Effector memory CD4-positive, alpha-beta T cell (primary cell): ENCODE measurements around the gene SP8.
A peak's percentile ranks its signal among the peaks of the same experiment; 100 is the strongest.

Source experiments
- DNase-seq, 3 donors: peaks; one replicate each; pipeline ENCODE4 v3.0.0-alpha.2; 2020
- H3K27ac ChIP-seq: 2 replicates; pipeline ENCODE4 v1.7.0; 2013; ENCODE audit warnings: mild to moderate bottlenecking, low read length, moderate library complexity; ENCODE audit not compliant: insufficient read depth, poor library complexity, severe bottlenecking
- H3K27me3 ChIP-seq: replicated peaks from 2 replicates; pipeline ENCODE4 v1.7.0; 2013; ENCODE audit warnings: mild to moderate bottlenecking, low read length; ENCODE audit not compliant: insufficient read depth, control insufficient read depth, poor library complexity, severe bottlenecking
- H3K36me3 ChIP-seq: 2 replicates; pipeline ENCODE4 v1.7.0; 2013; ENCODE audit warnings: mild to moderate bottlenecking, low read length, moderate library complexity; ENCODE audit not compliant: control insufficient read depth, insufficient read depth
- H3K4me1 ChIP-seq: 2 replicates; pipeline ENCODE4 v1.7.0; 2013; ENCODE audit warnings: low read length, mild to moderate bottlenecking; ENCODE audit not compliant: control insufficient read depth, insufficient read depth, poor library complexity, severe bottlenecking
- H3K4me3 ChIP-seq: 2 replicates; pipeline ENCODE4 v1.7.0; 2013; ENCODE audit warnings: low read length, low read depth, mild to moderate bottlenecking; ENCODE audit not compliant: insufficient read depth, poor library complexity, severe bottlenecking
- H3K9me3 ChIP-seq: 2 replicates; pipeline ENCODE4 v1.7.0; 2013; ENCODE audit warnings: mild to moderate bottlenecking, low read length, moderate library complexity; ENCODE audit not compliant: control insufficient read depth

The SP8 gene

DNA sequence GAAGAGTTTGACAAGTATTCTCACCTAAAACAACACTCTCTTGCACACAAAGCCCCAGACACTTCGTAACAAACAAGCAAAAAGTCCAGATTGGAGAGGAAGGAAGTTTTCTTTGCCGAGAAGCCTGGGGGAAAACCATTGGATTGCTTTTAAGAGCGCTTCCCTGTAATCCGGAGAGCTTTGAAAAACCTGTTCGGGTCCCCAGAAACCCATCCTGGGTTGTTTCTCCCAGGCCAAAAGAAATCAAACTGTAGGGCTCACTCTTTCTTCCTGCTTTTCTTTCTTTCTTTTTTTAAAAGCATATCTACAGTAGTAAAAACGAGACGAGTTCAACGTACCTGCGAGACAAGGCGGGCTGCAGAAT, 655 bp downstream of the SP8 start:
- H3K27me3 ChIP-seq, result peaks cover 56% of the 10 kb centered on the region
- no peak for DNase-seq
- H3K27ac ChIP-seq, result no peak overlapping the region
- peaks cover 35% of the 10 kb centered on the region for H3K4me1 ChIP-seq
- no peaks in the 10 kb centered on the region for H3K36me3 ChIP-seq
- H3K4me3 ChIP-seq, result peak overlapping the region; percentile 29
- H3K9me3 ChIP-seq, result no peaks in the 10 kb centered on the region

DNA sequence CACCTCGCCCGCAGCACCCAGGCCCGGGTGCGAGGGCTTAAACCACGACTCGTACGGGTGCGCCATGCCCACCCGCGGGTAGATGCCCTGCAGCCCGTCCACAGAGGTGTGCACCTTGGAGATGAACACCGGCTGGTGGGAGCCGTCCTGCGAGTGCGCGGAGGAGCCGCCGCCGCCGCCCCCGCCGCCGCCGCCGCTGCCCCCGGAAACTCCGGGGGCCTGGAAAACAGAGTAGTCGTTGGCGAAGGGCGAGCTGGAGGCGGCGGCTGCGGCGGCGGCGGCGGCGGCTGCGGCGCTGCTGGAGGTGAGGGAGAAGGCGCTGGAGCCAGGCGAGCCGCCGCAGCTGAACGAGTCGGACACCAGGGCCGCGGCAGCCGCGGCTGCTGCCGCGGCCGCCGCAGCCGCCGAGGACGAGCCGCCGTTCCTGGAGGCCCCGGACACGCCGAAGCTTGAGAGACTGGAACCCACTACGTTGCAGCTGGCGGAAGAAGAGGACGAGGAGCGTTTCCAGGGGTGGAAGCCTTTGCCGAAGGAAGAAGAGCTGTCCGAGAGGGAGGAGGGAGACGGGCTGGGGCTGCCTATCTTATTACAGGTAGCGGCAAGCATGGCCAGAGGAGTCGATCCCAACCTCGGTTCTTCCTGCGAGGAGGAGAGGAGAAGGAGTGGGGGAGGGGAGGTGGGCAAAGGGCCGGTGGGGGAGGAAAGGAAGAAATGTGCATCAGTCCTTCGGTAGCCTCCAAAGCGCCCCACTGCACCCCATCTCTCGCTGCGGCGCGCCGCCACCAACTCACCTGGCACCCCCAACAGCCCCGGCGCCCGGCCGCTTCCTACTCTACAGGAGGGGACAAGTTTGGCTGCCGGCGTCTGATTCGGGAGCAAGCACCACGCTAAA, 1.3 kb downstream of the SP8 start:
- peaks cover 57% of the 10 kb centered on the region for H3K27me3 ChIP-seq
- no peak overlapping the region for H3K27ac ChIP-seq
- no peaks in the 10 kb centered on the region for H3K9me3 ChIP-seq
- no peak overlapping the region for H3K4me3 ChIP-seq
- H3K4me1 ChIP-seq, result peaks cover 35% of the 10 kb centered on the region
- H3K36me3 ChIP-seq, result no peaks in the 10 kb centered on the region
- DNase-seq, result no peak

DNA sequence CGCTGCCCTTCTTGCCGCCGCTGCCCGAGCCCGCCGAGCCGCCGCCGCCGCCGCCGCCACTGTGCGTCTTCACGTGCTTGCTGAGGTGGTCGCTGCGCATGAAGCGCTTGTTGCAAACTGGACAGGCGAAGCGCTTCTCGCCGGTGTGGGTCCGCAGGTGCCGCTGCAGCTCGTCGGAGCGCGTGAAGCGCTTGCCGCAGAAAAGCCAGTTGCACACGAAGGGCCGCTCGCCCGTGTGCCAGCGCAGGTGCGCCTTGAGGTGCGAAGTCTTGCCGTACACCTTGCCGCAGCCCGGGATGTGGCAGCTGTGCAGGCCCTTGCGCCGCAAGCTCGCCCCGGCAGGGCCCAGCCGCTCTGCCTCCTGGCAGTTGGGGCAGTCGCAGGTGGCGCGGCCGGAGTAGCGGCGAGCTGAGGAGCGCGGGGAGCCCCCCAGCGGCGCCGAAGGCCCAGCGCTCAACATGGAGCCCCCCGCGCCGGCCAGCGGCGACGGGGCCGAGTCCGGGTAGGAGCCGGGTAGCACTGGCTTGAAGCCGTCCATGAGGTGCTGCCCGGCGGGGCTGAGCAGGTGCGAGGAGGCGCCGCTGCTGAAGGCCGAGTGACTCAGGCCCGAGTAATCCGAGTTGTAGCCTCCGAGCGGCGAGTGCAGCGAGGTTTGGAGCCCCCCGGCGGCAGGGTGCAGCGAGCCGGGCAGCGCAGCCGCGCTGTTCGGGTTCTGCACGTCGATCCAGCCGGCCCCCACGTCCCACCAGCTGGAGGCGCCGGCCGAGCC, 2.1 kb downstream of the SP8 start:
- H3K9me3 ChIP-seq, result no peaks in the 10 kb centered on the region
- no peak overlapping the region for H3K27ac ChIP-seq
- peaks cover 64% of the 10 kb centered on the region for H3K27me3 ChIP-seq
- peaks cover 35% of the 10 kb centered on the region for H3K4me1 ChIP-seq
- H3K4me3 ChIP-seq, result no peak overlapping the region
- H3K36me3 ChIP-seq, result no peaks in the 10 kb centered on the region
- no peak for DNase-seq

DNA sequence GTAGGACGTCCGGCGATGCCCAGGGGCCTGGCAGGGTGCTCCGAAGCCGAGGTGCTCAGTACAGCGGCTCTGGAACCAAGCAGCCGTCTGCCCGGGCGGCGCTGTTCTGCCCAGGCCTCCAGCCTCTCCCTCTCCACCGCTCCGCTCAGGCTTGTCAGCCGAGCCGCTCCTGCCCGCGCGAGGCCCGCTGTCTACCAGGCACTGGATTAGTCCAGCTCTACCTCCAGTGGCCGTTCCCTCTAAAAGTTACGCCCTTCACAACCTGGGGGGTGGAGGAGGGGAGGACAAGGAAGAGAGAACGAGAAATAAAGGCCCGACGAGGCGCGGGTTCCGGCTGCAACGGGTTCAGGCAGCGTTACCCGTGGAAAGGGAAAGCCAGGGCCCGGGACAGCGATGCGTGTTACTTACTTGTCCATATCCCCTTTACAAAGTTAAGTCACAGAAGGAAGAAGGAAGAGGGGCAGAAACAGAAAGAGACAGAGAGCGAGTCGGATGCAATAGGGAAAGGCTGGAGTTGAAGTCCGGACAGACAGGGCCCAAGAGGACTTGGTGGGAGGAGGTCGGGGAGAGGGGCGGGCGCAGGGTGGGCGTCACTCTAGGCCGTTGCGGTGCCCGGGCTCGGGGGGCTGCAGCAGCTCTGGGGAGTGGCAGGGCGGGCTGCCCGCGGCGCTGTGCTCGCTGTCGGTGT, 2.8 kb downstream of the SP8 start:
- Histone ChIP-seq H3K27me3 (peaks cover 67% of the 10 kb centered on the region), H3K4me3 (no peak overlapping the region), H3K4me1 (peaks cover 35% of the 10 kb centered on the region), H3K36me3 (no peaks in the 10 kb centered on the region), H3K9me3 (no peaks in the 10 kb centered on the region), H3K27ac (no peak overlapping the region)
- DNase-seq, result no peak

DNA sequence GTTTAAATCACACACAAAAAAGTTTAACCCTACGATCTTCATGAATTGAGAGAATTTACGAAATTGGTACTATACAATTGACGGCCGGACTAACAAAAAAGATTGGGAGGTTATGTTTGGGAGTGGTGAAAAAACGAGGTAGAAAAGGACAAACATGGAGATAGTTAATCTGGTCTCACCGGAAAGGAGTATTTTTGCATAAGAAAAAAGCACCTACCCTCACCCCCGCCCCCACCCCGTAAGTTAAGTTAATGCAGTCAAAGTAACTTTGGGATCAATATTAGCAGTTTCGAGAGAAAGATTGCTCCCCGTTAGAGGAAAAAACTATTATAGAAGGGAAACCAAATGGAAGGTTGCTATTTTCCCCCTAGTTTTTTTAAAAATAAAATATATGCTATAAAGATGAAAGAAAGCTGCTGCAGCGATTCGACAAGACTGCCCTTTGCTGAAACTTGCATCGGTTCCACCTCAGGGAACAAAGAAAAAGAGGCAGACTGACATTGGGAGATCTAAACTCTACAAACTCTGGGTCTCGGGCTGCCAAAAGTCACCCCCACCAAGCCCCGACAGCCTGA, 3.5 kb downstream of the SP8 start:
- no peak overlapping the region for H3K27ac ChIP-seq
- no peak overlapping the region for H3K4me3 ChIP-seq
- DNase-seq, result no peak
- no peaks in the 10 kb centered on the region for H3K9me3 ChIP-seq
- H3K27me3 ChIP-seq, result peaks cover 67% of the 10 kb centered on the region
- no peaks in the 10 kb centered on the region for H3K36me3 ChIP-seq
- H3K4me1 ChIP-seq, result peaks cover 35% of the 10 kb centered on the region

DNA sequence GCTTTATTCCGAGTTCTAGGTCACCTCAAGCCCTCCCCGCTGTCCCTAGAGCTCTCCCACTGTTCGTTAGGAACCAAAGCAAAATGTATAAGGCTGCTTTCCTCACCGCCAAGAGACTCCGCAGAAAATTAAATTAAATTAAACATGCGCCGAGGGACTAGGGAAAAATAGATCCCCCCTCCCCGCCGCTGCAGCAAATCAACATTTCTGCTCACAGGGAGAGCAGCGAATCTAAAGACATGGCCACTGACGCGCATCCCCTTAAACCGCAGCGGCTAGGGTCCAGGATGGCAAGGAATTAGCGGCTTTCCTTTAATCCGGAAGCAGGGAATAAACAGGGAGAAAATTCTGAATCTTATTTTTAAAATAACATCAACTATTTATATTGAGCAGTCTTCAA, 7.6 kb downstream of the SP8 start:
- no peak overlapping the region for H3K27ac ChIP-seq
- no peak overlapping the region for H3K4me3 ChIP-seq
- DNase-seq, result no peak
- no peaks in the 10 kb centered on the region for H3K9me3 ChIP-seq
- H3K4me1 ChIP-seq, result peaks cover 7% of the 10 kb centered on the region
- peaks cover 61% of the 10 kb centered on the region for H3K27me3 ChIP-seq
- H3K36me3 ChIP-seq, result no peaks in the 10 kb centered on the region

DNA sequence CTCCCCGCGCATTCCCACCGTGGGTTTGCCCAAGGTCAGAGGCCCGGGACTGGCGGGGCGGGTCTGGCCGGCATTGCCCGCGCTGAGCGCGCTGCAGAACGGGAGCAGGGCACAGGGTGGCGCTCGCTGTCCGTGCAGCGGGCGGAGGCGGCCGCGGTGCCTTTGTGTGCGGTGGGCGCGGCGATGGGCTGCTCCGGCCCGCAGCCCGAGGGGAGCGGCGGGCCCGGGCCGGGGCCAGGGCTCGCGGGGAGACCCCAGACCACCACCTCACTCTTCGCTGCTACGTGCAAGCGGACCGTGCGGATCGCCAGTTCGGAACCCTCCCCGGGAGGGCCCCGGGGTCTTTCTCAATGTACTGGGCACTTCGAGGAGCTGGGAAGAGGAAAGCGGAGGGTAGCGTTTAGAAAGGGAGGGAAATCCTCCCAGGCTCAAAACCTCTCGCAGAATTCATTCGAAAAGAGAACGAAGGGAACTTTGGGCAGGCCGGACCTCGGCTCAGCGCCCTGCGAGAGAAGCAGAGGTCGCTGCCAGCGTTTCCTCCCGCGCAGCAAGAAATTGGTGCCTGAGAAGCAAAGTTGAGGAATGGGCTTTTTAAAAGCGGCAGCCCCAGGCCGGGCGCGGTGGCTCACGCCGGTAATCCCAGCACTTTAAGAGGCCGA, 8.5 kb downstream of the SP8 start:
- no peaks in the 10 kb centered on the region for H3K36me3 ChIP-seq
- no peak overlapping the region for H3K27ac ChIP-seq
- DNase-seq, result no peak
- peaks cover 53% of the 10 kb centered on the region for H3K27me3 ChIP-seq
- peaks cover 3% of the 10 kb centered on the region for H3K4me1 ChIP-seq
- H3K9me3 ChIP-seq, result no peaks in the 10 kb centered on the region
- H3K4me3 ChIP-seq, result no peak overlapping the region

DNA sequence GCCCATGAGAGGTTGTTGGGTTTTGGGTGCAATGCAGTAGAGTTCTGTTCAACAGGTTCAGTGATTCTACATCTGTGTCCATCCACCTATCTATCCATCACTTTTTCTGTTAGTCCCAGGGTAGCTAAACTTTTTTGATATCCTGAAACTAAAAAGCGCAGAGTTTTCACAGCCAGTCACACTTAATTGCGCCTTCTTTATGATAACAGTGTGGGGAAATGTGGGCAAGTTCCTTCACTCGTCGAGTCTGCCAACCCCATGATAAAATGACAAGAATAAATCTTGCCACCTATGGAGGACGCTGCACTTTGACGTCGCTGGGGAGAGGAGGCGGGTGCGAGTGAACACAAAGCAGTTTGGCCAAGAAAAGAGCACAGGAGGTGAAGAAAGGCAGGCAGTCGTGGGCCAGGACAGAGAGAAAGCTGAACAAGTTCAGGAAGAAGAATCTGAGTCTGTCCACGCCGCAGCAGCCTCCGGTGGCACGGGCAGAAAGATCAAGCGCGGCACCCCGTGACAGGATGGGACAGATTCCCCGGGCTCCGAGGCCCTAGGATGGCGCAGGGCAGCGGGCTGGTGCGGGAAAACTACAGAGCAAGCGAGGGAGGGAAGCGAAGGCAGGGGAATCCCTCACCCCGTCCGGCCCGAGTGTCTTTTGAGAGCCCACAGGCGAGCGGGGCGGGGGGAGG, 9.2 kb downstream of the SP8 start:
- Histone ChIP-seq H3K36me3 (no peaks in the 10 kb centered on the region), H3K27me3 (peaks cover 46% of the 10 kb centered on the region), H3K9me3 (no peaks in the 10 kb centered on the region), H3K4me3 (no peak overlapping the region), H3K27ac (no peak overlapping the region), H3K4me1 (peaks cover 3% of the 10 kb centered on the region)
- no peak for DNase-seq

DNA sequence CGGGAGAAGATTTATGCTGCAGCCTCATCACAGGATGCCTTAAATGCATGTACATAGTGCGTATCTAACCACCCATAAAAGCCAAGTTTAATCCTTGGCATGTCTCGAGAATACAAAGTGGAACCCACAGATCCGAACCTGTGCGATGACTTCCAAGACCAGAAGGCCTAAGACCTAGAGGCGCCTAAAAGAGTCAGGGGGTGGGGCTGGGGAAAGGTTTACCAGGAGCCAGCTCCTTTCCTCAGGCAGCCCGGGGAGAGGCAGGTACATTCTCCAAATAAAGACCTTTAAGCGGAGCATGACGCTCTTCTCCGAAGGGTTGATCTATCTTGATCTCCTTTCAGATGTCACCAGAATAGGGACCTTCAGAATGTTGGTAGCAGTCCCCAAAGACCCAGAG, 9.7 kb downstream of the SP8 start:
- Histone ChIP-seq H3K4me3 (no peak overlapping the region), H3K27ac (no peak overlapping the region), H3K27me3 (peaks cover 46% of the 10 kb centered on the region), H3K4me1 (peaks cover 3% of the 10 kb centered on the region), H3K9me3 (no peaks in the 10 kb centered on the region), H3K36me3 (no peaks in the 10 kb centered on the region)
- DNase-seq, result no peak
